NCI-H510A (cell line): Measurements from ENCODE around the gene CCDC175.

ENCODE experiments used
- DNase-seq: peaks from one replicate; lab custom pipeline; 2025; lab: John Stamatoyannopoulos, UW

The CCDC175 gene

DNA sequence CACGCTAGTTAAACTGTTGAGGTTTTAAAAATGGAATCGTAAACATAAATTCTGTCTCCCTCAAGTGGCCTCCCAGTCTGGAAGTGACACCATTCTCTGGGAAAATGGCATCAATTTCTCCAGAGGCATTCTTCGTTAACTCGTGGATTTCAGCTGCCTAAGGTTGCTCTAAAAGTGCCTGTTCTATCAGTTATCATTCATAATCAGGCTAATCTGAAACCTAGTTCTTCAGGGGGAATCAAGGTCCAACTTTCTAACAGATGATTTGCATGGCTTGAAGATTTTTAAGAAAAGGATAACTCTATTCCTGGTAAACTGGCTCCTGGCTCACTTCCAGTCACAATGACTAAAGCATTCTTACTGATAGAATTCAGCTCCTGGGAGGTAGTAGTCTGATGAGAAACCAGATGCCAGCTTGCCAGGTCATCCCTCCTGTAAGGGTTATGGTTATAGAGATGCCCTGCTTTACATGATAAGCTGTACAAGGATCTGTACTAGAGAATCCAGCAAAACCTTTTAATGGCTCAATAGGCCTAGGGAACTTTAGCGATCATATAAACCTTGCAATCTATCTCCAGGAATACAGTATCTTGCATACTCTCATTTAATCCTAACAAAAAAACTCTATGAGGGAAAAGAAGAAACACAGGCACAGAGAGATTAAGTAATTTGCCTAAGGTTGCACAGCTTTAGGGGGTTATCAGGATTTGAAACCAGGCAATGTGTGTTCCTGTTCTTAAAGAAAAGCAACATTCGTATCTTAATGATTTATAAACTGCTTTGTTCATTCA lies 93.9 kb downstream of the CCDC175 start:
- no peak for DNase-seq

GRCh38 chr14:59481871-59482540 lies 94.6 kb downstream of the CCDC175 start:
- DNase-seq = no peak

- no peak for DNase-seq
Measured at GRCh38 chr14:59481407-59481806, 95.2 kb downstream of the CCDC175 start.

DNA sequence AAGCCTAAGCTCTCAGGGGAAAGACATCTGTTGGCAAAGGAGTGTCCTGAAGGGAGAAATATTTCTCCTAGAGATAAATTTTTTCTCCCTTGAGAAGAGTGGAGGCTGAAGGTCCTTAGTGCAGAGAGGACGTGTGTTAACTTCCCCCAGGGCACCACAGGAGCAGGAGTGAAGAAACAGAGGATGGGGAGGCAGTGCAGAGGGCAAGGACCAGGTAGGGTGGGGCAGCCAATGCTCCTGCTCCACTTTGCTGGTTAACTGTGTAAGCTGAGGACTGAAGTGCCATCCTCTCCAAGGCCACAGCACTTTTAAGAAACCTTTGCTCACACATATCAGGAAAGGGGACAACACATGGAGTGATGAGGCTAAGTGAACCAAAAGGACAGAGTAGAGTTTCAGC lies 96.4 kb downstream of the CCDC175 start:
- no peak for DNase-seq

- DNase-seq = no peak
Measured at GRCh38 chr14:59478540-59478939, 98.1 kb downstream of the CCDC175 start.

DNA sequence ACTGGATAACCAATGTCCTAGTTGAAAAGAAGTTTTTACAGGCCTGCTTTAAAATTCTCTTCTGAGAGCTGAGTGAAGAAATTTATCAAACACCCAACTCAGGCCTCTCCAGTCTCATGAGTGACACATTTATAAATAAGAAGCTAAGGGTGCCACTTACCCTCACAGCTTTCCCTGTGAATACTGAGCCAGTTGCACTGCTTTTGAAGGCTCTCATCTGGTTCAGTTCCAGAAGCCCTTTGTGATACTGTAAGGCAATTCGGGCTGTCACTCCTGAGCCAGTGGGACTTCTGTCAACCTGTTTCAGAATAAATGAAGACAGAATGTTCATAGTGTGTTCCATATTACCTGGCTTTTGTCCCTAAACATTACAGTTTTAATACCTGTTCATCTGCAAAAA lies 100.9 kb downstream of the CCDC175 start:
- DNase-seq = no peak

- DNase-seq = no peak
Measured at GRCh38 chr14:59474172-59474571, 102.4 kb downstream of the CCDC175 start.

GRCh38 chr14:59465316-59466135 lies 111.1 kb downstream of the CCDC175 start, which contains the start of gene GPR135:
Gene GPR135, minus strand, starts transcription at chr14:59465380. Its CDS starts 154 bp downstream, at chr14:59465226.
- DNase-seq = peak; percentile 43

DNA sequence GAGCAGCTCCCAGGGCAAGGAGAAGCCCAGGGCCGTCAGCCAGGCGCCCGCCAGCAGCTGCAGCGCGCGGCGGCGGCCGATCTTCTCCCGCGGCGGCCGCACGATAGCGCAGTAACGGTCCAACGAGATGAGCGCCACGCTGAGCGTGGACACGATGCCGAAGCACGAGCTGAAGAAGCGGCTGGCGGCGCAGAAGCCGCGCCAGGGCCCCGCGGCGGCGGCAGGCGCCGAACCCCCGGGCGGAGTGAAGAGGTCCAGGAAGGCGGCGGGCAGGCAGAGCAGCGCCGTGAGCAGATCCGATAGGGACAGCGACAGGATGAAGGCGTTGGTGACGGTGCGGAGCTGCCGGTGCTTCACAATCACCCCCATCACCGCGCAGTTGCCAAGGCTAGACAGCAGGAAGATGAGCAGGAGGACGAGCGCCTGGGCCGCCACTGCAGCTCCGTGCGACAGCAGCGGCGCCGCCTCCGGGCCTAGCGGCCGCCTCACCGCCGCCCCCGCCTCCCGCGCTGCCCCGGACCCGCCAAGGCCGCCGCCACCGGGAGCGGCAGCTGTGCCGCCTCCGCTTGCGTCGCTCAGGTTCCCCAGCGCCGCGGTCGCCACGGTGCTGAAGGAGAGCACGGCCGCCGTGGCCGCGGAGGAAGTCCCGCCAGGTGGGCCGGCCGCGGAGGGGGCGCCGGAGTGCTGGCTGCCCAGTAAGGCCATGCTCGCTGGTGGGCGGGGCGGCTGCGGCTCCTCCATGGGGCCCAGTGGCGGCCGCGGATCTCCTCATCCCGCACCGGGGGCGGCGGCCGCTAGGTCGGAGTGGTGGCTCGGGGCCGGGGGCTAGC lies 111.9 kb downstream of the CCDC175 start:
- DNase-seq = peak; percentile 43

GRCh38 chr14:59463787-59464485 lies 112.7 kb downstream of the CCDC175 start:
- DNase-seq = no peak

DNA sequence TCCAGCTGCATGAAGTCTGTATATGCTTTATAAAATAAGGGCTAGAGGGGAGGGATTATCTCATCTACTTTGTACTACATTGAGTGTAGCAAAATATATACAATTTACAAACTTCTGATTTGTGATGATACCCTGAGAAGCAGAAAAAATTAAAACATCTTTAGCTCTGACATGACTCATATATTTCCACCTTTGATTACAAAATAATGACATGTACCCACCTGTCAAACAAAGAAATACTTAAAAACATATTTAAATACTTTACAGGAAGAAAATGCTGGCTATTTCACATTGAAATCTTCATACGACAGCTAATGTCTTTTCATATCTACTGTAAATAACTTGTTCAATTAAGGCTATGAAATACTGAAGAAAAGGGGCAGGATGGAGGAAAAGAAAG lies 114.7 kb downstream of the CCDC175 start:
- no peak for DNase-seq

GRCh38 chr14:59460378-59460777 lies 116.2 kb downstream of the CCDC175 start:
- no peak for DNase-seq

DNA sequence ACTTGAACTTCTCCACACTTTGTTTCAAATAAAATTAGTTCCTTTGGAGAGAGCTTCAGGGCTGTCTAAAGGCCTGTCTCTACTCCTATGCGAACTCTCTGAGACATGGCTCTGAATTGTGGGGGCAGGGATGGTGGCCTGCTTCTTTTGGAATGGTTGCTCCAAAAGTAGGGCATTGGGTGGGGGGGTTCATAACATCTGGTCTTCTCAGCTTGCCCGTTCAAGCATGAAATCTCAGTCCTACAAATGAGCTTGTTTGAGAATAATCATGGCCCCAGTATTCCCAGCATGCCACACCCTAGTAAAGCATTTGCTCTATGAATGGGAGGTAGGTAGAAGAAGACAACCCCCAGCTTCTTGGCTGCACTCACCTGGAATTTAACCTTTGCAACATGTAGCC lies 118.1 kb downstream of the CCDC175 start:
- no peak for DNase-seq

GRCh38 chr14:59455411-59455810 lies 121.2 kb downstream of the CCDC175 start:
- no peak for DNase-seq
